ENCODE measurements around the gene TICAM1. TPM values are rescaled to one million over a fixed set of nuclear protein-coding genes. Genes with fewer than 3 reads are reported as not detected.
"Not testable (repeated sequence)": the region's sequence is repeated elsewhere in the genome, so short reads cannot be mapped to it uniquely, and the experiment has no call there.

TICAM1 gene
- total RNA-seq, 1 experiment from 2014 or later = 6.5 TPM

DNA sequence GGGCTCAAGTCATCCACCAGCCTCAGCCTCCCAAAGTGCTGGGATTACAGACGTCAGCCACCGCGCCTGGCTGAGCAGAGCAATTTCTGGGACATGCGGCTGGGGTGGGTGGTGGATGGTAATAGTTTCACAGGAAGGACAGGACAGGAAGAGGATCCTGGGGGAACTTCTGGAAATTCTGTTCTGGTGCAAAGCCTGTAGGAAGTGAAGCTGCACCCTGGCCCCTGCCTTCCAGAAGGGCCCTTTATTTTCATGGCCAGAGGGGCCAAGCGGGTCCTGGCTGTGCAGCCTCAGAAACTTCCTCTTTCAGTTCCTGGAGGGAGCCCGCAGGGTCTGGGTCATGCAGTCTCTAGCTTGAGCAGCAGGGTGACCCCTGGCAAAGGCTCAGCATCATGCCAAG is 24.3 kb downstream of the TICAM1 start:
- H4K20me1 ChIP-seq (ENCODE audit: low read length) = no peaks in the 10 kb centered on the region
- intact Hi-C loops (cut with micrococcal nuclease) = no loop called here
- no peak overlapping the region for H3K4me2 ChIP-seq (ENCODE audit: low read length)
- POLR2A ChIA-PET (ENCODE audit: unreplicated experiment) = no interaction called here
- CTCF ChIA-PET = no interaction called here
- H3K27me3 ChIP-seq (ENCODE audit: low read length) = no peaks in the 10 kb centered on the region
- H3K9ac ChIP-seq (ENCODE audit: low read length) = no peak overlapping the region
- TF ChIP-seq EZH2 (IDR thresholded peaks at IDR 0.05; ENCODE audit: low read length, unreplicated experiment) = no peak
- no peak for TF ChIP-seq EZH2phosphoT487 (IDR thresholded peaks at IDR 0.05; ENCODE audit: borderline replicate concordance, low read length)
- TF ChIP-seq, protein P1, sequence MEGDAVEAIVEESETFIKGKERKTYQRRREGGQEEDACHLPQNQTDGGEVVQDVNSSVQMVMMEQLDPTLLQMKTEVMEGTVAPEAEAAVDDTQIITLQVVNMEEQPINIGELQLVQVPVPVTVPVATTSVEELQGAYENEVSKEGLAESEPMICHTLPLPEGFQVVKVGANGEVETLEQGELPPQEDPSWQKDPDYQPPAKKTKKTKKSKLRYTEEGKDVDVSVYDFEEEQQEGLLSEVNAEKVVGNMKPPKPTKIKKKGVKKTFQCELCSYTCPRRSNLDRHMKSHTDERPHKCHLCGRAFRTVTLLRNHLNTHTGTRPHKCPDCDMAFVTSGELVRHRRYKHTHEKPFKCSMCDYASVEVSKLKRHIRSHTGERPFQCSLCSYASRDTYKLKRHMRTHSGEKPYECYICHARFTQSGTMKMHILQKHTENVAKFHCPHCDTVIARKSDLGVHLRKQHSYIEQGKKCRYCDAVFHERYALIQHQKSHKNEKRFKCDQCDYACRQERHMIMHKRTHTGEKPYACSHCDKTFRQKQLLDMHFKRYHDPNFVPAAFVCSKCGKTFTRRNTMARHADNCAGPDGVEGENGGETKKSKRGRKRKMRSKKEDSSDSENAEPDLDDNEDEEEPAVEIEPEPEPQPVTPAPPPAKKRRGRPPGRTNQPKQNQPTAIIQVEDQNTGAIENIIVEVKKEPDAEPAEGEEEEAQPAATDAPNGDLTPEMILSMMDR (conservative IDR thresholded peaks at IDR 0.05; ENCODE audit: low read depth, low read length) = no peak
- DNase-seq (no peak), ATAC-seq (no peak)
- no peaks in the 10 kb centered on the region for H3K9me2 ChIP-seq (replicated peaks; ENCODE audit: low read length)
- H3K27ac ChIP-seq (ENCODE audit: low read length) = no peak overlapping the region
- H3K36me3 ChIP-seq (ENCODE audit: low read depth, low read length) = no peaks in the 10 kb centered on the region
- no TSS peak for BruUV-seq (replicated peaks)
- H3K9me3 ChIP-seq (ENCODE audit: low read length) = no peaks in the 10 kb centered on the region
- no peaks in the 10 kb centered on the region for H3K79me2 ChIP-seq (ENCODE audit: low read length)
- no peak overlapping the region for H3K4me3 ChIP-seq (ENCODE audit: low read length)
- no peak overlapping the region for H2AFZ ChIP-seq (ENCODE audit: low read length)
- H3F3A ChIP-seq (ENCODE audit: low read length, unreplicated experiment) = peaks cover 3% of the 10 kb centered on the region
- H3K4me1 ChIP-seq (ENCODE audit: insufficient read depth, low read length) = peaks cover 4% of the 10 kb centered on the region

DNA sequence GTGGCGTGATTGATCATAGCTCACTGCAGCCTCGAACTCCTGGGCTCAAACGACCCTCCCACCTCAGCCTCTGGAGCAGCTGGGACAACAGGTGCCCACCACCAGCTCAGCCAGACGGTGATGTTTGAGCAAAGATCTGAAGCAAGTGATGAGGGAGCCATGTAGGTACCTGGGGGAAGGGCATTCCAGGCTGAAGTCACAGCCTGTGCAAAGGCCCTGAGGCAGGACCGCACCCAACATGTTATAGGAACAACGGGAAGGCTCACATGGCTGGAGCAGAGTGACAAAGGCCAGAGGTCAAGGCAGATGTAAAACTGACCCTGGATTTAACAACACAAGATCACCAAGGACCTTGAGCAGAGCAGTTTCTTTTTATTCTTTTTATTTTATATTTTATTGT is 25.1 kb downstream of the TICAM1 start:
- Histone ChIP-seq H3F3A (ENCODE audit: low read length, unreplicated experiment) (no peaks in the 10 kb centered on the region), H4K20me1 (ENCODE audit: low read length) (no peaks in the 10 kb centered on the region), H3K79me2 (ENCODE audit: low read length) (no peaks in the 10 kb centered on the region), H3K36me3 (ENCODE audit: low read depth, low read length) (no peaks in the 10 kb centered on the region), H3K27ac (ENCODE audit: low read length) (no peak overlapping the region), H3K4me1 (ENCODE audit: insufficient read depth, low read length) (peaks cover under 1% of the 10 kb centered on the region; the same call in 1 of the 2 replicates), H3K27me3 (ENCODE audit: low read length) (no peaks in the 10 kb centered on the region), H3K4me3 (ENCODE audit: low read length) (no peak overlapping the region), H3K4me2 (ENCODE audit: low read length) (no peak overlapping the region), H3K9me3 (ENCODE audit: low read length) (no peaks in the 10 kb centered on the region), H3K9me2 (replicated peaks; ENCODE audit: low read length) (no peaks in the 10 kb centered on the region), H3K9ac (ENCODE audit: low read length) (no peak overlapping the region), H2AFZ (ENCODE audit: low read length) (no peak overlapping the region)
- DNase-seq (no peak), ATAC-seq (no peak)
- intact Hi-C loops (cut with micrococcal nuclease) = no loop called here
- BruUV-seq (replicated peaks) = no TSS peak
- POLR2A ChIA-PET (ENCODE audit: unreplicated experiment) = no interaction called here
- CTCF ChIA-PET = interaction anchor here (0.6 kb wide), 1 partner anchor 774 kb away, joined by 3 read pairs; no protein-coding TSS in a partner anchor
- TF ChIP-seq, protein P1 (conservative IDR thresholded peaks at IDR 0.05; ENCODE audit: low read depth, low read length) = no peak
- no peak for TF ChIP-seq EZH2 (IDR thresholded peaks at IDR 0.05; ENCODE audit: low read length, unreplicated experiment)
- TF ChIP-seq EZH2phosphoT487 (IDR thresholded peaks at IDR 0.05; ENCODE audit: borderline replicate concordance, low read length) = no peak

DNA sequence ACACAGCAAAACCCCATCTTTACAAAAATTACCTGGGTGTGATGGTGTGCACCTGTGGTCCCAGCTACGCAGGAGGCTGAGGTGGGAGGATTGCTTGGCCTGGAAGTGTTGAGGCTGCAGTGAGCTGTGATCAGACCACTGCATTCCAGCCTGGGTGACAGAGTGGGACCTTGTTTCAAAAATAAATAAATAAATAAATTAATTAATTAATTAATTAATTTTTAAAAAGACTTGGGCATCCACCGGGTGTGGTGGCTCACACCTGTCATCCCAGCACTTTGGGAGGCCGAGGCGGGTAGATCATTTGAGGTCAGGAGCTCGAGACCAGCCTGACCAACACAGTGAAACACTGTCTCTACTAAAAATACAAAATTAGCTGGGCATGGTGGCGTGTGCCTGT is 26.4 kb downstream of the TICAM1 start:
- ATAC-seq; H3K9me2 ChIP-seq (replicated peaks; ENCODE audit: low read length); H3K4me2 ChIP-seq (ENCODE audit: low read length); intact Hi-C loops (cut with micrococcal nuclease); DNase-seq; H3K9ac ChIP-seq (ENCODE audit: low read length); H2AFZ ChIP-seq (ENCODE audit: low read length); H3K27me3 ChIP-seq (ENCODE audit: low read length); H3K27ac ChIP-seq (ENCODE audit: low read length); H3F3A ChIP-seq (ENCODE audit: low read length, unreplicated experiment); H4K20me1 ChIP-seq (ENCODE audit: low read length); H3K9me3 ChIP-seq (ENCODE audit: low read length); POLR2A ChIA-PET (ENCODE audit: unreplicated experiment); H3K79me2 ChIP-seq (ENCODE audit: low read length); BruUV-seq (replicated peaks); H3K36me3 ChIP-seq (ENCODE audit: low read depth, low read length); H3K4me3 ChIP-seq (ENCODE audit: low read length): not testable (repeated sequence)
- CTCF ChIA-PET = interaction anchor here (0.6 kb wide), 1 partner anchor 45 kb away, joined by 5 read pairs; no protein-coding TSS in a partner anchor
- H3K4me1 ChIP-seq (ENCODE audit: insufficient read depth, low read length) = peaks cover 12% of the 10 kb centered on the region

Measured in PC-3 (cell line).